ENCODE data around the gene CLHC1. TPM values are rescaled to one million over a fixed set of nuclear protein-coding genes. Genes with fewer than 3 reads are reported as not detected.

CLHC1 gene
- total and polyA plus RNA-seq, 10 of the 15 experiments (the other 5 are each of a cell fraction or from before 2014, with no cell fraction given) = 2.6 to 6.8 (median 4.7) TPM

DNA sequence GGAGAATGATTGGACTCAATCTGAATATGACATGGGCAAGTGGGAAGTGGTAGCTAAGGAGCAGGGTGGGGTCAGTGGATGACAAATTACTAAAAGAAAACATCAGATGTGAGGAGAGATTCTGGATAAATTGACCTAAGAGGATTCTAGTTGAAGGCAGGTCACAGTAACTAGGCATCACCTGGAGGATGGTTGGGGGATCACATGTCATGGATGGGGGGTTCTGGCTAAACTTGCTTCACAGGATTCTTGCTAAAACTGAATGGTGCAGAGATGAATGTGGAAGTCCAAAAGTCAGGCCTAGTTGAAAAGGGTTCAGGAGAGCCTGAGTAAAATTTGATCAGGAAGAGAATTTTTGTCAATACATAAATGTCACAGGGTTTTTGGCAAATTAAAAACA is 18.3 kb downstream of the CLHC1 start (continued):
- no peak for TF ChIP-seq CBFB (IDR thresholded peaks at IDR 0.05; ENCODE audit: low read depth)
- TF ChIP-seq, protein P1, sequence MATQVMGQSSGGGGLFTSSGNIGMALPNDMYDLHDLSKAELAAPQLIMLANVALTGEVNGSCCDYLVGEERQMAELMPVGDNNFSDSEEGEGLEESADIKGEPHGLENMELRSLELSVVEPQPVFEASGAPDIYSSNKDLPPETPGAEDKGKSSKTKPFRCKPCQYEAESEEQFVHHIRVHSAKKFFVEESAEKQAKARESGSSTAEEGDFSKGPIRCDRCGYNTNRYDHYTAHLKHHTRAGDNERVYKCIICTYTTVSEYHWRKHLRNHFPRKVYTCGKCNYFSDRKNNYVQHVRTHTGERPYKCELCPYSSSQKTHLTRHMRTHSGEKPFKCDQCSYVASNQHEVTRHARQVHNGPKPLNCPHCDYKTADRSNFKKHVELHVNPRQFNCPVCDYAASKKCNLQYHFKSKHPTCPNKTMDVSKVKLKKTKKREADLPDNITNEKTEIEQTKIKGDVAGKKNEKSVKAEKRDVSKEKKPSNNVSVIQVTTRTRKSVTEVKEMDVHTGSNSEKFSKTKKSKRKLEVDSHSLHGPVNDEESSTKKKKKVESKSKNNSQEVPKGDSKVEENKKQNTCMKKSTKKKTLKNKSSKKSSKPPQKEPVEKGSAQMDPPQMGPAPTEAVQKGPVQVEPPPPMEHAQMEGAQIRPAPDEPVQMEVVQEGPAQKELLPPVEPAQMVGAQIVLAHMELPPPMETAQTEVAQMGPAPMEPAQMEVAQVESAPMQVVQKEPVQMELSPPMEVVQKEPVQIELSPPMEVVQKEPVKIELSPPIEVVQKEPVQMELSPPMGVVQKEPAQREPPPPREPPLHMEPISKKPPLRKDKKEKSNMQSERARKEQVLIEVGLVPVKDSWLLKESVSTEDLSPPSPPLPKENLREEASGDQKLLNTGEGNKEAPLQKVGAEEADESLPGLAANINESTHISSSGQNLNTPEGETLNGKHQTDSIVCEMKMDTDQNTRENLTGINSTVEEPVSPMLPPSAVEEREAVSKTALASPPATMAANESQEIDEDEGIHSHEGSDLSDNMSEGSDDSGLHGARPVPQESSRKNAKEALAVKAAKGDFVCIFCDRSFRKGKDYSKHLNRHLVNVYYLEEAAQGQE (IDR thresholded peaks at IDR 0.05; ENCODE audit: low read depth, low read length) = no peak
- TF ChIP-seq, protein P2, sequence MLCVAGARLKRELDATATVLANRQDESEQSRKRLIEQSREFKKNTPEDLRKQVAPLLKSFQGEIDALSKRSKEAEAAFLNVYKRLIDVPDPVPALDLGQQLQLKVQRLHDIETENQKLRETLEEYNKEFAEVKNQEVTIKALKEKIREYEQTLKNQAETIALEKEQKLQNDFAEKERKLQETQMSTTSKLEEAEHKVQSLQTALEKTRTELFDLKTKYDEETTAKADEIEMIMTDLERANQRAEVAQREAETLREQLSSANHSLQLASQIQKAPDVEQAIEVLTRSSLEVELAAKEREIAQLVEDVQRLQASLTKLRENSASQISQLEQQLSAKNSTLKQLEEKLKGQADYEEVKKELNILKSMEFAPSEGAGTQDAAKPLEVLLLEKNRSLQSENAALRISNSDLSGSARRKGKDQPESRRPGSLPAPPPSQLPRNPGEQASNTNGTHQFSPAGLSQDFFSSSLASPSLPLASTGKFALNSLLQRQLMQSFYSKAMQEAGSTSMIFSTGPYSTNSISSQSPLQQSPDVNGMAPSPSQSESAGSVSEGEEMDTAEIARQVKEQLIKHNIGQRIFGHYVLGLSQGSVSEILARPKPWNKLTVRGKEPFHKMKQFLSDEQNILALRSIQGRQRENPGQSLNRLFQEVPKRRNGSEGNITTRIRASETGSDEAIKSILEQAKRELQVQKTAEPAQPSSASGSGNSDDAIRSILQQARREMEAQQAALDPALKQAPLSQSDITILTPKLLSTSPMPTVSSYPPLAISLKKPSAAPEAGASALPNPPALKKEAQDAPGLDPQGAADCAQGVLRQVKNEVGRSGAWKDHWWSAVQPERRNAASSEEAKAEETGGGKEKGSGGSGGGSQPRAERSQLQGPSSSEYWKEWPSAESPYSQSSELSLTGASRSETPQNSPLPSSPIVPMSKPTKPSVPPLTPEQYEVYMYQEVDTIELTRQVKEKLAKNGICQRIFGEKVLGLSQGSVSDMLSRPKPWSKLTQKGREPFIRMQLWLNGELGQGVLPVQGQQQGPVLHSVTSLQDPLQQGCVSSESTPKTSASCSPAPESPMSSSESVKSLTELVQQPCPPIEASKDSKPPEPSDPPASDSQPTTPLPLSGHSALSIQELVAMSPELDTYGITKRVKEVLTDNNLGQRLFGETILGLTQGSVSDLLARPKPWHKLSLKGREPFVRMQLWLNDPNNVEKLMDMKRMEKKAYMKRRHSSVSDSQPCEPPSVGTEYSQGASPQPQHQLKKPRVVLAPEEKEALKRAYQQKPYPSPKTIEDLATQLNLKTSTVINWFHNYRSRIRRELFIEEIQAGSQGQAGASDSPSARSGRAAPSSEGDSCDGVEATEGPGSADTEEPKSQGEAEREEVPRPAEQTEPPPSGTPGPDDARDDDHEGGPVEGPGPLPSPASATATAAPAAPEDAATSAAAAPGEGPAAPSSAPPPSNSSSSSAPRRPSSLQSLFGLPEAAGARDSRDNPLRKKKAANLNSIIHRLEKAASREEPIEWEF (IDR thresholded peaks at IDR 0.05; ENCODE audit: insufficient replicate concordance, low read depth, low read length) = no peak

DNA sequence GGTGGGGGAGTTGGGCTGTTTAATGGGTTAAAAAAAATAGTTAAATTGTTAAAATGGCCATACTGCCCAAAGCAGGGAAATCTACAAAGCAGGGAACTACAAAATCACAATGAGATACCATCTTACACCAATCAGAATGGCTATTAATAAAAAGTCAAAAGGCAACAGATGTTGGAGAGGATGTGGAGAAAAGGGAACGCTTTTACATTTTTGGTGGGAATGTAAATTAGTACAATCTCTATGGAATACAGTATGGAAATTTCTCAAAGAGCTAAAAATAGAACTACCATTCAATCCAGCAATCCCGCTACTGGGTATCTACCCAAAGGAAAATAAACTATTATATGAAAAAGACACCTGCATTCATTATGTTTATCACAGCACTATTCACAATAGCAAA is 27.1 kb downstream of the CLHC1 start:
- intact Hi-C loops (cut with micrococcal nuclease; ENCODE audit: unreplicated experiment) (no loop called here), in situ Hi-C loops (cut with MboI) (no loop called here)
- BruUV-seq (replicated peaks) = no TSS peak
- H3K27ac ChIP-seq (ENCODE audit: control insufficient read depth, insufficient read depth) = no peak overlapping the region
- 100% methylated on average over 2 of the region's 2 CpGs for WGBS (ENCODE audit: insufficient coverage, insufficient replicate concordance, low lambda C conversion rate, missing lambda C conversion rate)
- FAIRE-seq (no peak), ATAC-seq (no peak), DNase-seq (ENCODE audit: low read depth, low spot score) (no peak)
- no peak overlapping the region for H3K4me2 ChIP-seq (ENCODE audit: control insufficient read depth, insufficient read depth)
- H3K4me3 ChIP-seq = no peak overlapping the region
- RAD21 ChIA-PET (ENCODE audit: unreplicated experiment) = no interaction called here
- no peak overlapping the region for H2AFZ ChIP-seq (ENCODE audit: control insufficient read depth, low read depth, low read length)
- H3K9me3 ChIP-seq (replicated peaks; ENCODE audit: control insufficient read depth, insufficient read depth, low read length) = no peaks in the 10 kb centered on the region
- no peaks in the 10 kb centered on the region for H3K27me3 ChIP-seq (replicated peaks in 1 of 2; ENCODE audit: control insufficient read depth in 2 of 2, insufficient read depth in 2 of 2, low read length in 1 of 2)
- CTCF ChIA-PET = no interaction called here
- H3K9ac ChIP-seq (ENCODE audit: control insufficient read depth, insufficient read depth, low read length) = no peak overlapping the region
- H4K20me1 ChIP-seq (ENCODE audit: control insufficient read depth, insufficient read depth) = no peaks in the 10 kb centered on the region
- no peaks in the 10 kb centered on the region for H3K79me2 ChIP-seq (ENCODE audit: control insufficient read depth, insufficient read depth, low read length)
- H3K36me3 ChIP-seq (ENCODE audit: control insufficient read depth in 2 of 2, insufficient read depth in 2 of 2, low read length in 1 of 2) = no peaks in the 10 kb centered on the region; a peak in 1 of 4 replicates
- SMC1A ChIA-PET (ENCODE audit: uncharacterized antibody, unreplicated experiment) = no interaction called here
- POLR2A ChIA-PET = no interaction called here
- no peaks in the 10 kb centered on the region for H3K4me1 ChIP-seq (ENCODE audit: control insufficient read depth, insufficient read depth, low read length)
- TF ChIP-seq STAT3 (IDR thresholded peaks at IDR 0.05; ENCODE audit: low read depth, low read length) (no peak), ZNF217 (IDR thresholded peaks at IDR 0.05) (no peak), ZZZ3 (IDR thresholded peaks at IDR 0.05; ENCODE audit: control insufficient read depth, insufficient read length, low read depth) (no peak), ZNF207 (IDR thresholded peaks at IDR 0.05; ENCODE audit: borderline replicate concordance) (no peak), TCF3 (IDR thresholded peaks at IDR 0.05; ENCODE audit: borderline replicate concordance, insufficient read depth, low read depth, low read length) (no peak), ZNF622 (IDR thresholded peaks at IDR 0.05) (no peak), EGR1 (IDR thresholded peaks at IDR 0.05; ENCODE audit: borderline replicate concordance in 1 of 2, low read depth in 2 of 2, low read length in 2 of 2) (no peak), SRF (IDR thresholded peaks at IDR 0.05; ENCODE audit: low read depth in 2 of 2, low read length in 2 of 2) (no peak)
- TF ChIP-seq, protein P3, sequence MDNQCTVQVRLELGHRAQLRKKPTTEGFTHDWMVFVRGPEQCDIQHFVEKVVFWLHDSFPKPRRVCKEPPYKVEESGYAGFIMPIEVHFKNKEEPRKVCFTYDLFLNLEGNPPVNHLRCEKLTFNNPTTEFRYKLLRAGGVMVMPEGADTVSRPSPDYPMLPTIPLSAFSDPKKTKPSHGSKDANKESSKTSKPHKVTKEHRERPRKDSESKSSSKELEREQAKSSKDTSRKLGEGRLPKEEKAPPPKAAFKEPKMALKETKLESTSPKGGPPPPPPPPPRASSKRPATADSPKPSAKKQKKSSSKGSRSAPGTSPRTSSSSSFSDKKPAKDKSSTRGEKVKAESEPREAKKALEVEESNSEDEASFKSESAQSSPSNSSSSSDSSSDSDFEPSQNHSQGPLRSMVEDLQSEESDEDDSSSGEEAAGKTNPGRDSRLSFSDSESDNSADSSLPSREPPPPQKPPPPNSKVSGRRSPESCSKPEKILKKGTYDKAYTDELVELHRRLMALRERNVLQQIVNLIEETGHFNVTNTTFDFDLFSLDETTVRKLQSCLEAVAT (IDR thresholded peaks at IDR 0.05) = no peak
